Measurements from ENCODE around the gene RBBP5.

DNA sequence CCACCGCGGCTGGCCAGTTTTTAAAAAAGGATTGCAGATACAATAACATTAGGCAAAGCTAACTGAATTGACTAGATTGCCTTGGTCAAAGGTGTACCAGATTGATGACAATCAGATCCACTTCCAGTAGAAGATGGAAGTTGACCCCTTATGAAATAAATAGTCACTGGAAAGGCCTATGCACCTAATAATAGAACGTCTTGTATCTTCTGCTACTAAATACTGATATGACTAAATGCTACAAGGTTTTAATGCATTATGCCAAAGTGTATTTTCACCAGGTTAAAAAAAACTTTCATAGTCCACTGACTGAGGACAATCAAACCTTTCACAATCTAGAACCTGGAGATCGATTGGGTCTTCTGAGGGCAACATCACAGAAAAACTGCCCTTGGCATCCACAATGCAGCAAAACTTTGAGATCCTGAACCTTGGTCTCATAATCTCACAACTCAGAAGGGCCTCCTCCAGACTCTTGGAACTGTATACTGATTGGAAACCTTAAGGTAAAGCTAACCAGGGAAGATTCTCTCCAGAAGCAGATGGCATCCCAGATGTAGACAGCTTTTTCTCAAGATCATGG lies 7.8 kb upstream of the RBBP5 start:
- TF ChIP-seq, protein P1, sequence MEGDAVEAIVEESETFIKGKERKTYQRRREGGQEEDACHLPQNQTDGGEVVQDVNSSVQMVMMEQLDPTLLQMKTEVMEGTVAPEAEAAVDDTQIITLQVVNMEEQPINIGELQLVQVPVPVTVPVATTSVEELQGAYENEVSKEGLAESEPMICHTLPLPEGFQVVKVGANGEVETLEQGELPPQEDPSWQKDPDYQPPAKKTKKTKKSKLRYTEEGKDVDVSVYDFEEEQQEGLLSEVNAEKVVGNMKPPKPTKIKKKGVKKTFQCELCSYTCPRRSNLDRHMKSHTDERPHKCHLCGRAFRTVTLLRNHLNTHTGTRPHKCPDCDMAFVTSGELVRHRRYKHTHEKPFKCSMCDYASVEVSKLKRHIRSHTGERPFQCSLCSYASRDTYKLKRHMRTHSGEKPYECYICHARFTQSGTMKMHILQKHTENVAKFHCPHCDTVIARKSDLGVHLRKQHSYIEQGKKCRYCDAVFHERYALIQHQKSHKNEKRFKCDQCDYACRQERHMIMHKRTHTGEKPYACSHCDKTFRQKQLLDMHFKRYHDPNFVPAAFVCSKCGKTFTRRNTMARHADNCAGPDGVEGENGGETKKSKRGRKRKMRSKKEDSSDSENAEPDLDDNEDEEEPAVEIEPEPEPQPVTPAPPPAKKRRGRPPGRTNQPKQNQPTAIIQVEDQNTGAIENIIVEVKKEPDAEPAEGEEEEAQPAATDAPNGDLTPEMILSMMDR (conservative IDR thresholded peaks at IDR 0.05) = no peak
- no peak for TF ChIP-seq EZH2 (IDR thresholded peaks at IDR 0.05; ENCODE audit: low read depth)
